ENCODE measurements around the gene GFER. TPM values are rescaled to one million over a fixed set of nuclear protein-coding genes. Genes with fewer than 3 reads are reported as not detected.
A peak's percentile ranks its signal among the peaks of the same experiment; 100 is the strongest.

The GFER gene
- total and polyA plus RNA-seq, 2 donors (not counting 1 experiment from before 2014, with no cell fraction given): 15.6 to 30.4 TPM

DNA sequence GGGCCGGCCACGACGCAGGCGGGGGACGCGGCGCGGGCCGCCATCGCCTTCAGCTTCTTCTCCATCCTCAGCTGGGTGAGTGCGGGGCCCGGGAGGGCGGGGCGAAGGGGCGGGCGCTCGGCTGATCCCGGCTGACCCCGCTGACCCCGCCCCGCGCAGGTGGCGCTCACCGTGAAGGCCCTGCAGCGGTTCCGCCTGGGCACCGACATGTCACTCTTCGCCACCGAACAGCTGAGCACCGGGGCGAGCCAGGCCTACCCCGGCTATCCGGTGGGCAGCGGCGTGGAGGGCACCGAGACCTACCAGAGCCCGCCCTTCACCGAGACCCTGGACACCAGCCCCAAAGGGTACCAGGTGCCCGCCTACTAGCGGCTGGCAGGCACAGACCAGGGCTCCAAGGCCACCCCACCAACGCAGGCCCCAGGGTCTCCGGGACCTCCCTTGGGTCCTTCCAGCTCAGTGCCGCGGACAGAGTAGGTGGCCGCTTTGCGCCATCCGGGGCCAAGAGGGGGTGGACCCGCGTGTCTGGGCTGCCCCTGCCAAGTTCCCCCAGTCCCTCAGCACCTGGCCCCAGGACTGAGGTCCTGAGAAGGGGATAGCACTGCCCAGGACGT, 8.8 kb downstream of the GFER start:
- TF ChIP-seq, protein P1, sequence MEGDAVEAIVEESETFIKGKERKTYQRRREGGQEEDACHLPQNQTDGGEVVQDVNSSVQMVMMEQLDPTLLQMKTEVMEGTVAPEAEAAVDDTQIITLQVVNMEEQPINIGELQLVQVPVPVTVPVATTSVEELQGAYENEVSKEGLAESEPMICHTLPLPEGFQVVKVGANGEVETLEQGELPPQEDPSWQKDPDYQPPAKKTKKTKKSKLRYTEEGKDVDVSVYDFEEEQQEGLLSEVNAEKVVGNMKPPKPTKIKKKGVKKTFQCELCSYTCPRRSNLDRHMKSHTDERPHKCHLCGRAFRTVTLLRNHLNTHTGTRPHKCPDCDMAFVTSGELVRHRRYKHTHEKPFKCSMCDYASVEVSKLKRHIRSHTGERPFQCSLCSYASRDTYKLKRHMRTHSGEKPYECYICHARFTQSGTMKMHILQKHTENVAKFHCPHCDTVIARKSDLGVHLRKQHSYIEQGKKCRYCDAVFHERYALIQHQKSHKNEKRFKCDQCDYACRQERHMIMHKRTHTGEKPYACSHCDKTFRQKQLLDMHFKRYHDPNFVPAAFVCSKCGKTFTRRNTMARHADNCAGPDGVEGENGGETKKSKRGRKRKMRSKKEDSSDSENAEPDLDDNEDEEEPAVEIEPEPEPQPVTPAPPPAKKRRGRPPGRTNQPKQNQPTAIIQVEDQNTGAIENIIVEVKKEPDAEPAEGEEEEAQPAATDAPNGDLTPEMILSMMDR (IDR thresholded peaks at IDR 0.05): no peak
- TF ChIP-seq EZH2 (IDR thresholded peaks at IDR 0.05; ENCODE audit: borderline replicate concordance, insufficient read depth, low read depth, low read length, poor library complexity, severe bottlenecking): no peak
- no peaks in the 10 kb centered on the region for H3K27me3 ChIP-seq (replicated peaks in 1 of 4; ENCODE audit: control extremely low read depth in 1 of 4, control insufficient read depth in 3 of 4, insufficient read depth in 4 of 4, low read length in 3 of 4)
- peak; percentile 53 for DNase-seq
- H3K36me3 ChIP-seq (replicated peaks in 1 of 2; ENCODE audit: control extremely low read depth in 1 of 2, control insufficient read depth in 1 of 2, extremely low read depth in 1 of 2, insufficient read depth in 2 of 2, low read length in 1 of 2): no peaks in the 10 kb centered on the region
- H3K79me2 ChIP-seq (ENCODE audit: control insufficient read depth, insufficient read depth, low read length): no peaks in the 10 kb centered on the region
- H3K9ac ChIP-seq (ENCODE audit: low read length): no peak overlapping the region
- peaks cover 24 to 35% of the 10 kb centered on the region in 2 donors for H3K4me1 ChIP-seq (ENCODE audit: control insufficient read depth in 2 of 2, insufficient read depth in 2 of 2, low read length in 2 of 2)
- H3K4me3 Mint-ChIP-seq: no peak overlapping the region
- H3K27ac ChIP-seq (ENCODE audit: low read length in 2 of 2): peak overlapping the region in 1 of 2 donors; percentile 57
- intact Hi-C loops (cut with micrococcal nuclease): loop anchor here (1.0 to 10.0 kb wide), 5 partner anchors 16 to 784 kb away; partner anchors contain the start of genes ELOB, MSRB1, TRAF7 and ZNF598
- POLR2A ChIA-PET: interaction anchor here (0.9 to 3.0 kb wide), 6 partner anchors 10 to 162 kb away, joined by 6 to 36 read pairs (median 8); partner anchors contain the start of genes RPS2, TBL3 and TRAF7
- H3K9me3 Mint-ChIP-seq (ENCODE audit: insufficient read depth): no peaks in the 10 kb centered on the region
- 59% methylated on average over 50 of the region's 50 CpGs for WGBS (ENCODE audit: insufficient coverage)
- H2AFZ ChIP-seq (ENCODE audit: insufficient read depth, low read depth, low read length, poor library complexity, severe bottlenecking): peak overlapping the region; percentile 51
- CTCF ChIA-PET: interaction anchor here (1.4 to 5.5 kb wide), 2 partner anchors 11 to 28 kb away, joined by 3 to 32 read pairs; partner anchors contain the start of gene RPS2
- H3K27me3 Mint-ChIP-seq: no peaks in the 10 kb centered on the region
- H3K4me1 Mint-ChIP-seq: peaks cover 33% of the 10 kb centered on the region
- no peak overlapping the region for H3K4me3 ChIP-seq (ENCODE audit: control extremely low read depth in 1 of 5, extremely low read depth in 1 of 5, insufficient read depth in 1 of 5, low read depth in 2 of 5, low read length in 4 of 5)
- ATAC-seq (ENCODE audit: low read depth): no peak
- H3K9me3 ChIP-seq (ENCODE audit: control extremely low read depth in 1 of 3, control insufficient read depth in 2 of 3, insufficient read depth in 1 of 3, low read length in 2 of 3): peaks cover 0 to 13% (median 0%) of the 10 kb centered on the region in 3 donors
- H3K4me2 ChIP-seq (replicated peaks; ENCODE audit: low read depth, low read length, poor library complexity, severe bottlenecking): peak overlapping the region; percentile 58
- no peaks in the 10 kb centered on the region for H4K20me1 ChIP-seq (ENCODE audit: control insufficient read depth, insufficient read depth, low read length, poor library complexity, severe bottlenecking)
- H3K27ac Mint-ChIP-seq: no peak overlapping the region

DNA sequence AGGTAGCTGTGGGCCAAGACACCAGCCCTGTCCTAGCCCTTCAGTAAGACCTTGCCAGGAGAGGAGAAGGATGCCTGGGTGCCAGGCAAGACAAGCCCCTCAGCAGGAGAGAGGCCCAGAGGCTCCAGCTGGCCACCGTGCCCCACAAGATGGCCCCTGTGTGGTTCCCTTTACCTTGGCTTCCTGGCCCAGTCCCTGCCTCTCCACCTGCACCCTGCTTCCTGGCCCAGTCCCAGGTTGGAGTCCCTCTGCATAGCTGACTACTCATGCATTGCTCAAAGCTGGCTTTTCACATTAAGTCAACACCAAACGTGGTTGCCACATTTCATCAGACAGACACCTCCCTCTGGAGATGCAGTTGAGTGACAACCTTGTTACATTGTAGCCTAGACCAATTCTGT, 9.7 kb downstream of the GFER start:
- Histone ChIP-seq H3K9ac (ENCODE audit: low read length) (no peak overlapping the region), H2AFZ (ENCODE audit: insufficient read depth, low read depth, low read length, poor library complexity, severe bottlenecking) (no peak overlapping the region), H3K36me3 (replicated peaks in 1 of 2; ENCODE audit: control extremely low read depth in 1 of 2, control insufficient read depth in 1 of 2, extremely low read depth in 1 of 2, insufficient read depth in 2 of 2, low read length in 1 of 2) (peaks cover 0 to 9% of the 10 kb centered on the region in 2 experiments), H3K27me3 (replicated peaks in 1 of 4; ENCODE audit: control extremely low read depth in 1 of 4, control insufficient read depth in 3 of 4, insufficient read depth in 4 of 4, low read length in 3 of 4) (no peaks in the 10 kb centered on the region), H3K9me3 (ENCODE audit: control extremely low read depth in 1 of 3, control insufficient read depth in 2 of 3, insufficient read depth in 1 of 3, low read length in 2 of 3) (peaks cover 0 to 13% (median 0%) of the 10 kb centered on the region in 3 donors), H4K20me1 (ENCODE audit: control insufficient read depth, insufficient read depth, low read length, poor library complexity, severe bottlenecking) (no peaks in the 10 kb centered on the region), H3K4me1 (ENCODE audit: control insufficient read depth in 2 of 2, insufficient read depth in 2 of 2, low read length in 2 of 2) (peaks cover 24 to 35% of the 10 kb centered on the region in 2 donors), H3K4me2 (replicated peaks; ENCODE audit: low read depth, low read length, poor library complexity, severe bottlenecking) (no peak overlapping the region), H3K79me2 (ENCODE audit: control insufficient read depth, insufficient read depth, low read length) (no peaks in the 10 kb centered on the region), H3K4me3 (ENCODE audit: control extremely low read depth in 1 of 5, extremely low read depth in 1 of 5, insufficient read depth in 1 of 5, low read depth in 2 of 5, low read length in 4 of 5) (no peak overlapping the region), H3K27ac (ENCODE audit: low read length in 2 of 2) (peak overlapping the region; percentile 39 to 57)
- TF ChIP-seq EZH2 (IDR thresholded peaks at IDR 0.05; ENCODE audit: borderline replicate concordance, insufficient read depth, low read depth, low read length, poor library complexity, severe bottlenecking): no peak
- TF ChIP-seq, protein P1 (IDR thresholded peaks at IDR 0.05): no peak
- no peak for ATAC-seq (ENCODE audit: low read depth)
- H3K27me3 Mint-ChIP-seq: no peaks in the 10 kb centered on the region
- intact Hi-C loops (cut with micrococcal nuclease): loop anchor here (5.0 to 10.0 kb wide), 2 partner anchors 49 to 784 kb away; partner anchors contain the start of genes ELOB and MSRB1
- no peaks in the 10 kb centered on the region for H3K9me3 Mint-ChIP-seq (ENCODE audit: insufficient read depth)
- ChIA-PET POLR2A (no interaction called here), CTCF (interaction anchor here (0.5 to 5.5 kb wide), 5 partner anchors 10 to 161 kb away, joined by 3 to 32 read pairs (median 4); no protein-coding TSS in a partner anchor)
- H3K4me3 Mint-ChIP-seq: peak overlapping the region; percentile 34
- WGBS (ENCODE audit: insufficient coverage): 73% methylated on average over 1 of the region's 2 CpGs
- H3K27ac Mint-ChIP-seq: peak overlapping the region; percentile 84
- no peak for DNase-seq
- H3K4me1 Mint-ChIP-seq: peaks cover 31% of the 10 kb centered on the region
